ENCODE measurements around the gene EIF3B. TPM values are rescaled to one million over a fixed set of nuclear protein-coding genes. Genes with fewer than 3 reads are reported as not detected.

Gene EIF3B
- total RNA-seq, 1 experiment from 2014 or later = 306 TPM

DNA sequence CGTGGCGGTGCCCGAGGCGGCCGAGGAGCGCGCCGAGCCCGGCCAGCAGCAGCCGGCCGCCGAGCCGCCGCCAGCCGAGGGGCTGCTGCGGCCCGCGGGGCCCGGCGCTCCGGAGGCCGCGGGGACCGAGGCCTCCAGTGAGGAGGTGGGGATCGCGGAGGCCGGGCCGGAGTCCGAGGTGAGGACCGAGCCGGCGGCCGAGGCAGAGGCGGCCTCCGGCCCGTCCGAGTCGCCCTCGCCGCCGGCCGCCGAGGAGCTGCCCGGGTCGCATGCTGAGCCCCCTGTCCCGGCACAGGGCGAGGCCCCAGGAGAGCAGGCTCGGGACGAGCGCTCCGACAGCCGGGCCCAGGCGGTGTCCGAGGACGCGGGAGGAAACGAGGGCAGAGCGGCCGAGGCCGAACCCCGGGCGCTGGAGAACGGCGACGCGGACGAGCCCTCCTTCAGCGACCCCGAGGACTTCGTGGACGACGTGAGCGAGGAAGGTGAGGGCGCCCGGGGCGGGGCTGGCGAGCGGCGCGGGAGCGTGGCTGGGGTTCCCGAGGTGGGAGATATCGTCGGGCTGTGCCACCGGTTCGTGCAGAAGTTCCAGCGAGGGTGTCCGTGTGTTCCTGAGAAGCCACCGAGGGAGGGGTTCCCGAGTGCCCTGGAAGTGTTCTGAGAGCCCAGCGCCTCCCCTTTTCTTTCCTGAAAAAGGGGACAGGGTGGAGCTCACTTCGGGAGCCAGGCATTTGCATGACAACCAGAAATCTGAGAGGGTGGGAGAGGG is 495 bp downstream of the EIF3B start:
- peak overlapping the region; percentile 94 for H3K4me3 Mint-ChIP-seq (ENCODE audit: unreplicated experiment)
- Histone ChIP-seq H3K36me3 (ENCODE audit: control insufficient read depth, insufficient read depth, low read length) (no peaks in the 10 kb centered on the region), H3K9me3 (no peaks in the 10 kb centered on the region), H3K27me3 (replicated peaks; ENCODE audit: control insufficient read depth, insufficient read depth, low read length) (no peaks in the 10 kb centered on the region), H3K4me1 (no peaks in the 10 kb centered on the region), H3K4me3 (ENCODE audit: low read depth, low read length) (peak overlapping the region; percentile 99)
- POLR2A ChIA-PET = interaction anchor here (1.0 to 1.7 kb wide), 4 partner anchors 45 to 123 kb away, joined by 3 to 6 read pairs (median 3); partner anchors contain the start of genes CHST12 and MAD1L1
- peak overlapping the region; percentile 100 for H3K27ac Mint-ChIP-seq (ENCODE audit: unreplicated experiment)
- H3K9me3 Mint-ChIP-seq (ENCODE audit: unreplicated experiment) = no peaks in the 10 kb centered on the region
- intact Hi-C loops (cut with micrococcal nuclease; ENCODE audit: unreplicated experiment) = loop anchor here (5.0 kb wide), 1 partner anchor 43 kb away; the partner anchor contains the start of gene SNX8
- CTCF ChIA-PET = interaction anchor here (0.6 to 1.0 kb wide), 3 partner anchors 79 to 114 kb away, joined by 3 to 4 read pairs (median 3); no protein-coding TSS in a partner anchor
- BruUV-seq (replicated peaks) = no TSS peak
- TF ChIP-seq, protein P1, sequence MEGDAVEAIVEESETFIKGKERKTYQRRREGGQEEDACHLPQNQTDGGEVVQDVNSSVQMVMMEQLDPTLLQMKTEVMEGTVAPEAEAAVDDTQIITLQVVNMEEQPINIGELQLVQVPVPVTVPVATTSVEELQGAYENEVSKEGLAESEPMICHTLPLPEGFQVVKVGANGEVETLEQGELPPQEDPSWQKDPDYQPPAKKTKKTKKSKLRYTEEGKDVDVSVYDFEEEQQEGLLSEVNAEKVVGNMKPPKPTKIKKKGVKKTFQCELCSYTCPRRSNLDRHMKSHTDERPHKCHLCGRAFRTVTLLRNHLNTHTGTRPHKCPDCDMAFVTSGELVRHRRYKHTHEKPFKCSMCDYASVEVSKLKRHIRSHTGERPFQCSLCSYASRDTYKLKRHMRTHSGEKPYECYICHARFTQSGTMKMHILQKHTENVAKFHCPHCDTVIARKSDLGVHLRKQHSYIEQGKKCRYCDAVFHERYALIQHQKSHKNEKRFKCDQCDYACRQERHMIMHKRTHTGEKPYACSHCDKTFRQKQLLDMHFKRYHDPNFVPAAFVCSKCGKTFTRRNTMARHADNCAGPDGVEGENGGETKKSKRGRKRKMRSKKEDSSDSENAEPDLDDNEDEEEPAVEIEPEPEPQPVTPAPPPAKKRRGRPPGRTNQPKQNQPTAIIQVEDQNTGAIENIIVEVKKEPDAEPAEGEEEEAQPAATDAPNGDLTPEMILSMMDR (IDR thresholded peaks at IDR 0.05; ENCODE audit: insufficient read depth in 1 of 2, low read depth in 1 of 2, low read length in 1 of 2, severe bottlenecking in 1 of 2, unreplicated experiment in 1 of 2) = no peak
- DNase-seq = peak in 1 of 2 experiments; percentile 30
- H3K36me3 Mint-ChIP-seq (ENCODE audit: insufficient read depth, unreplicated experiment) = peaks cover 65% of the 10 kb centered on the region
- H3K27me3 Mint-ChIP-seq (ENCODE audit: insufficient read depth, unreplicated experiment) = no peaks in the 10 kb centered on the region
- peaks cover 8% of the 10 kb centered on the region for H3K4me1 Mint-ChIP-seq (ENCODE audit: low read depth, unreplicated experiment)

DNA sequence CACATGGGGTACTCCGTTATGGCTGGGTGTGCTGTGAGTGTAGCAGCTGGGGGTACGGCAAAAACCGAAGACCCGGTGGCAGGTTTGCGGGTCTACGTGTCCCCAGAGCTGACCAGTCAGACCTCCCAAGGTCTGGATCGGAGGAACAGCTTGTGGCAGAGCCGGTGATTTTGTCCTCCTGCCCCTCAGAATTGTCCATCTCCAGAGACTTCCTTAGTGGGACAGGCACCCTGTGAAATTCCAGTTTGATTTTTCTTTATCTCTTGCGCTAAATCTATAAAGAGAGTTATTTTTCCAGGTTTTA is 1.0 kb downstream of the EIF3B start:
- Mint-ChIP-seq H3K27me3 (ENCODE audit: insufficient read depth, unreplicated experiment) (no peaks in the 10 kb centered on the region), H3K27ac (ENCODE audit: unreplicated experiment) (peak overlapping the region; percentile 100), H3K9me3 (ENCODE audit: unreplicated experiment) (no peaks in the 10 kb centered on the region), H3K4me1 (ENCODE audit: low read depth, unreplicated experiment) (peaks cover 8% of the 10 kb centered on the region), H3K4me3 (ENCODE audit: unreplicated experiment) (peak overlapping the region; percentile 94), H3K36me3 (ENCODE audit: insufficient read depth, unreplicated experiment) (peaks cover 68% of the 10 kb centered on the region)
- no peak for DNase-seq
- intact Hi-C loops (cut with micrococcal nuclease; ENCODE audit: unreplicated experiment) = no loop called here
- TSS peak; percentile 34 for BruUV-seq (replicated peaks)
- Histone ChIP-seq H3K27me3 (replicated peaks; ENCODE audit: control insufficient read depth, insufficient read depth, low read length) (no peaks in the 10 kb centered on the region), H3K4me1 (no peaks in the 10 kb centered on the region), H3K36me3 (ENCODE audit: control insufficient read depth, insufficient read depth, low read length) (no peaks in the 10 kb centered on the region), H3K4me3 (ENCODE audit: low read depth, low read length) (peak overlapping the region; percentile 99), H3K9me3 (no peaks in the 10 kb centered on the region)
- ChIA-PET CTCF (interaction anchor here (0.6 to 0.9 kb wide), 2 partner anchors 79 to 113 kb away, joined by 3 to 4 read pairs; no protein-coding TSS in a partner anchor), POLR2A (interaction anchor here (1.0 to 1.1 kb wide), 2 partner anchors 113 to 123 kb away, joined by 3 read pairs; partner anchors contain the start of gene MAD1L1)
- TF ChIP-seq, protein P1 (IDR thresholded peaks at IDR 0.05; ENCODE audit: insufficient read depth in 1 of 2, low read depth in 1 of 2, low read length in 1 of 2, severe bottlenecking in 1 of 2, unreplicated experiment in 1 of 2) = no peak

DNA sequence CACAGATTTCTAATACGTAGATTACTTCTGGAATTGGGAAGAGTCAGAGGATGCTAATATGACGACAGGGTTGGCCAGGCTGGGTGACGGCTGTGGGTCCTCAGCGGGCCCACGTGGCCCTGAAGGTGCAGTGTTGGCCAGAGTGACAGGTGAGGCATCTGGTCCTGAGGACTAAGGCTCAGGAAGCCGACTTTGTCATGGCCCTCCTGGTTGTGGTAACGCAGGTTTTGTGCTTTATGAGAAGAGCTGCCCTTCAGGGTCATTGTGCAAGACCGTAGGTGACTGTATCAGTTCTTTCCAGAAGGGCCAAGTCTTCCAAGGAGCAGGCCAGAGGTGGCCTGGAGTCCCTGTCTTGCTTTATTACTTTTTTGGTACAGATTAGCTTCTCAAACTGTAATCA is 2.5 kb downstream of the EIF3B start:
- BruUV-seq (replicated peaks) = no TSS peak
- no peaks in the 10 kb centered on the region for H3K4me1 ChIP-seq
- no peak overlapping the region for H3K4me3 ChIP-seq (ENCODE audit: low read depth, low read length)
- intact Hi-C loops (cut with micrococcal nuclease; ENCODE audit: unreplicated experiment) = no loop called here
- Mint-ChIP-seq H3K27me3 (ENCODE audit: insufficient read depth, unreplicated experiment) (no peaks in the 10 kb centered on the region), H3K27ac (ENCODE audit: unreplicated experiment) (peak overlapping the region; percentile 19), H3K4me3 (ENCODE audit: unreplicated experiment) (peak overlapping the region; percentile 36), H3K36me3 (ENCODE audit: insufficient read depth, unreplicated experiment) (peaks cover 82% of the 10 kb centered on the region), H3K9me3 (ENCODE audit: unreplicated experiment) (no peaks in the 10 kb centered on the region), H3K4me1 (ENCODE audit: low read depth, unreplicated experiment) (peaks cover 8% of the 10 kb centered on the region)
- ChIA-PET POLR2A (interaction anchor here (0.6 kb wide), 1 partner anchor 838 kb away, joined by 4 read pairs; no protein-coding TSS in a partner anchor), CTCF (no interaction called here)
- H3K9me3 ChIP-seq = no peaks in the 10 kb centered on the region
- TF ChIP-seq, protein P1 (IDR thresholded peaks at IDR 0.05; ENCODE audit: insufficient read depth in 1 of 2, low read depth in 1 of 2, low read length in 1 of 2, severe bottlenecking in 1 of 2, unreplicated experiment in 1 of 2) = no peak
- DNase-seq = no peak
- no peaks in the 10 kb centered on the region for H3K36me3 ChIP-seq (ENCODE audit: control insufficient read depth, insufficient read depth, low read length)
- H3K27me3 ChIP-seq (replicated peaks; ENCODE audit: control insufficient read depth, insufficient read depth, low read length) = no peaks in the 10 kb centered on the region

All from Caco-2 (cell line).